Ovary (tissue), 9 donors: Measurements from ENCODE around the gene OLFML3. TPM values are rescaled to one million over a fixed set of nuclear protein-coding genes. Genes with fewer than 3 reads are reported as not detected.

Experiments
- DNase-seq, 5 donors: peaks; one replicate each; pipeline ENCODE4 v3.0.0-alpha.2; 2019 to 2020
- H3K27ac ChIP-seq, 2 donors: fragments of 200-600 bp; one replicate each; pipeline versions ENCODE4 v1.5.1 to v1.8.0; 2019 to 2022
- H3K27me3 ChIP-seq: fragments of 200-600 bp; one replicate; pipeline ENCODE4 v1.8.0; 2022
- H3K36me3 ChIP-seq: fragments of 200-600 bp; sonication (generic); one replicate; pipeline ENCODE4 v1.5.1; 2019
- H3K4me1 ChIP-seq: one replicate; pipeline ENCODE4 v1.8.1; 2013; ENCODE audit warnings: mild to moderate bottlenecking, moderate library complexity; ENCODE audit not compliant: insufficient read depth
- H3K4me3 ChIP-seq: fragments of 200-600 bp; sonication (generic); one replicate; pipeline ENCODE4 v1.5.1; 2017
- H3K9me3 ChIP-seq, 2 donors: fragments of 200-600 bp in 1 of 2; sonication (generic) in 1 of 2; one replicate each; pipeline versions ENCODE4 v1.5.1 to v1.8.1; 2013 to 2019; ENCODE audit warnings: mild to moderate bottlenecking in 1 of 2, moderate library complexity in 1 of 2
- CTCF ChIP-seq, 3 donors: fragments of 450-650 bp in 2 of 3; fragments of 200-600 bp in 1 of 3; IDR thresholded peaks; one replicate each; pipeline versions ENCODE4 v1.5.1 to v1.8.0; 2016 to 2022; ENCODE audit warnings: antibody characterized with exemption in 3 of 3, mild to moderate bottlenecking in 1 of 3
- EP300 ChIP-seq: sonication (generic); formaldehyde crosslinking; IDR thresholded peaks from one replicate; pipeline ENCODE4 v1.6.1; 2017; ENCODE audit warnings: antibody characterized with exemption
- POLR2A ChIP-seq: fragments of 450-650 bp; IDR thresholded peaks from one replicate; pipeline ENCODE4 v1.6.1; 2017; ENCODE audit warnings: antibody characterized with exemption, mild to moderate bottlenecking, moderate library complexity
- WGBS, 3 donors: extraction: QIAGEN DNeasy Blood & Tissue Kit in 1 of 3; methylation state at CpG; one replicate each; pipeline versions ENCODE4 v1.1.5 to v1.1.7; 2013 to 2017; 5-methylcytosine and 5-hydroxymethylcytosine counted together
- intact Hi-C, 4 donors: fragments of 100-400 bp; cut with DNase I; formaldehyde crosslinking; loops; one replicate each; pipeline versions ENCODE4 v1.11.0 to v1.15.1; 2022 to 2023
- polyA plus RNA-seq, 2 donors: library from polyadenylated mRNA; stranded (reverse); fragments of 200-250 nt in 1 of 2; fragments of 350-450 nt in 1 of 2; fragmentation: Illumina TruSeq in 1 of 2; extraction: RNeasy Lipid Tissue Mini Kit (QIAGEN cat#74804) in 1 of 2; gene quantifications; one replicate each; pipeline ENCODE4 v1.2.3, GENCODE V29; 2013 to 2014
- total RNA-seq, 7 donors: library from RNA; depleted of rRNA in 2 of 7; stranded (reverse); fragments of >200 nt in 2 of 7; fragmentation: NEBNext Ultra II Directional in 3 of 7; extraction: Animal tissue kit (Norgen Biotek cat#: 25700) in 3 of 7; gene quantifications; one replicate each; pipeline versions ENCODE4 v1.1.0 to v1.2.4, GENCODE V29; 2016 to 2023
- donor health status: DM: no; HTN: no; CAD: no; lungs with moderate emphysema.
- donor health status: DM: no; HTN: no; CAD: no.
- donor health status: Bipolar disorder and iron deficiency.
- donor health status: DM: yes; HTN: yes; CAD: no.
- donor health status: DM: no; HTN: no; CAD: no.
- donor health status: DM: yes; HTN: yes; CAD: no.

Gene OLFML3
- total and polyA plus RNA-seq, 9 donors: 69.7 to 240 (median 139) TPM

DNA sequence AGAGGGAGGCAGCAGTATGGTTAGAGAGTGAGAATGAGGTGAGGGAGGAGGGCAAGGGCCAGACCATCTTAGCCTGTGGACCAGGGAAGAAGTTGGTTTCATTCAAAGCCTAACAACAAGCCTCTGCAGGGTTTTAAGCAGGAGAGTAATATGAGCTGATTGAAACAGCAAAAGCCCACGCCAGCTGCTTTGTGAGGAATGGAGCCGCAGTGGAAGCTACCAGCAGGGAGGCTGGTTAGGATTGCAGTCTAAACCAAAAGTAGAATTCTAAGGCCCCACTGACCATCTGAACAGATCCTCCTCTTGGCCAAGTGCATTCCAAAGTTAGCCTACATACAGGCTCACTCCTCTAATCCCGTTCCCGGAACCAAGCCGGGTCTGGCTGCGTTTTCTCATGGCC, 44.8 kb downstream of the OLFML3 start:
- WGBS, 3 donors: 22 to 31% (median 23%) methylated on average over 6 of the region's 6 CpGs
- no peak for TF ChIP-seq POLR2A
- TF ChIP-seq EP300: no peak
- no peak for TF ChIP-seq CTCF (IDR thresholded peaks at IDR 0.05)

DNA sequence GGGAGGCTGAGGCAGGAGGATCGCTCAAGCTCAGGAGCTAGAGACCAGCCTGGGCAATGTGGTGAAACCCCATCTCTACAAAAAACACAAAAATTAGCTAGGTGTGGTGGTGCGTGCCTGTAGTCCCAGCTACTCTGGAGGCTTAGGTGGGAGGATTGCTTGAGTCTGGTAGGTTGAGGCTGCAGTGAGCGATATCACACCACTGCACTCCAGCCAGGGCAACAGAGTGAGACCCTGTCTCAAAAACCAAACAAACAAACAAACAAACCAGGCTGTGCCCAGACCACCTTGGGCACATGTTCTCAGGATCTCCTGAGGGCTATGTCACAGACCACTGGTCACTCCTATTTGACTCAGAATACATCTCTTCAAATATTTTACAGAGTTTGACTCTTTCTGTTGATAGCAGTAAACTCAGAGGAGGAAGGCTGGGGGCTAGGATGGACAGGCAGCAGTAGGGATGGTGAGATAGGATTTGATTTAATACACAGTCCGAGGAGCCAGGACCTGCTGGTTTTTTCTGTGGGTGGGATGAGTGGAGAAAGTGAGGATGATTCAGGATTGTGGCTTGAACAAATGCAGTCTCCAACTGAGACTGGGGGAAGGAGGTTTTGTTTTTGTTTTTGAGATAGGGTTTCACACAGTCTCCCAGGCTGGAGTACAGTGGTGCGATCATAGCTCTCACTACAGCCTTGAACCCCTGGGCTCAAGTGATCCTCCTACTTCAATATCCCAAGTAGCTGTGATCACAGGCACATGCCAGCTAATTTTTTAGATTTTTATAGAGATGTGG, 46.5 kb downstream of the OLFML3 start:
- intact Hi-C loops: no loop called here
- Histone ChIP-seq H3K4me3 (no peak overlapping the region), H3K27ac (no peak overlapping the region), H3K27me3 (no peaks in the 10 kb centered on the region), H3K9me3 (no peaks in the 10 kb centered on the region), H3K36me3 (no peaks in the 10 kb centered on the region), H3K4me1 (peaks cover 3% of the 10 kb centered on the region)
- WGBS, 3 donors: 67 to 70% (median 69%) methylated on average over 5 of the region's 5 CpGs
- no peak for TF ChIP-seq EP300
- no peak for TF ChIP-seq CTCF (IDR thresholded peaks at IDR 0.05)
- no peak for TF ChIP-seq POLR2A
- DNase-seq: no peak

More for the DNA sequence above, 44.8 kb downstream of the OLFML3 start:
- Histone ChIP-seq H3K36me3 (no peaks in the 10 kb centered on the region), H3K27me3 (no peaks in the 10 kb centered on the region), H3K27ac (no peak overlapping the region), H3K4me1 (peaks cover 3% of the 10 kb centered on the region), H3K9me3 (no peaks in the 10 kb centered on the region), H3K4me3 (no peak overlapping the region)
- DNase-seq: peak in 3 of 5 donors; percentile 13 to 39 (median 21)
- intact Hi-C loops: no loop called here

- intact Hi-C loops: no loop called here
- H3K4me1 ChIP-seq: peaks cover 3% of the 10 kb centered on the region
- 90 to 91% (median 90%) methylated on average over 6 of the region's 6 CpGs for WGBS, 3 donors
- H3K27me3 ChIP-seq: no peaks in the 10 kb centered on the region
- no peak for DNase-seq
- TF ChIP-seq EP300 (no peak), POLR2A (no peak), CTCF (IDR thresholded peaks at IDR 0.05) (no peak)
- H3K27ac ChIP-seq: no peak overlapping the region
- H3K36me3 ChIP-seq: no peaks in the 10 kb centered on the region
- no peaks in the 10 kb centered on the region for H3K9me3 ChIP-seq
- no peak overlapping the region for H3K4me3 ChIP-seq
Observed at GRCh38 chr1:114026797-114027196, 47.5 kb downstream of the OLFML3 start.

Other genes starting within 250 kb of the OLFML3 start
- 10 to 100 TPM in 3 of 7 donors, 1 to 10 TPM in 4; 6.6 to 28.6 (median 9.7) TPM for gene PHTF1, start 220.0 kb upstream of the OLFML3 start, total RNA-seq
- gene PHTF1, start 220.0 kb upstream of the OLFML3 start, polyA plus RNA-seq: 10 to 100 TPM in 1 of 2 donors, 1 to 10 TPM in 1; 4.5 to 10.8 TPM
- gene RSBN1, start 167.0 kb upstream of the OLFML3 start, total RNA-seq: 10 to 100 TPM; 28.1 to 36.1 (median 30.8) TPM
- gene RSBN1, start 167.0 kb upstream of the OLFML3 start, polyA plus RNA-seq: 10 to 100 TPM; 10.5 to 15.6 TPM
- gene PTPN22, start 107.8 kb upstream of the OLFML3 start, total RNA-seq: 1 to 10 TPM in 5 of 7 donors, under 1 TPM in 2; 0.66 to 2.1 (median 1.6) TPM
- 1 to 10 TPM in 1 of 2 donors, under 1 TPM in 1; 0.24 to 4.2 TPM for gene PTPN22, start 107.8 kb upstream of the OLFML3 start, polyA plus RNA-seq
- gene BCL2L15, start 91.9 kb upstream of the OLFML3 start, total RNA-seq: 1 to 10 TPM in 3 of 7 donors, under 1 TPM in 4; 0.18 to 6.7 (median 0.88) TPM
- gene BCL2L15, start 91.9 kb upstream of the OLFML3 start, polyA plus RNA-seq: under 1 TPM; 0.21 to 0.40 TPM
- gene AP4B1, start 74.7 kb upstream of the OLFML3 start, total RNA-seq: 10 to 100 TPM; 14.4 to 23.3 (median 16.9) TPM
- 10 to 100 TPM; 15.2 to 23.7 TPM for gene AP4B1, start 74.7 kb upstream of the OLFML3 start, polyA plus RNA-seq
- gene DCLRE1B, start 74.1 kb upstream of the OLFML3 start, total RNA-seq: 1 to 10 TPM; 2.4 to 6.8 (median 5.0) TPM
- gene DCLRE1B, start 74.1 kb upstream of the OLFML3 start, polyA plus RNA-seq: 1 to 10 TPM; 3.6 to 7.1 TPM
- gene HIPK1, start 50.1 kb upstream of the OLFML3 start, total RNA-seq: 10 to 100 TPM; 35.5 to 77.0 (median 68.3) TPM
- gene HIPK1, start 50.1 kb upstream of the OLFML3 start, polyA plus RNA-seq: 10 to 100 TPM; 17.5 to 46.9 TPM
- gene SYT6, start 174.4 kb downstream of the OLFML3 start, total RNA-seq: 1 to 10 TPM in 1 of 7 donors, under 1 TPM in 6; 0.13 to 2.2 (median 0.36) TPM
- under 1 TPM; 0.13 to 0.35 TPM for gene SYT6, start 174.4 kb downstream of the OLFML3 start, polyA plus RNA-seq